DMS79 (cell line): Measurements from ENCODE around the gene LRRFIP1.
"Not testable (repeated sequence)": the region's sequence is repeated elsewhere in the genome, so short reads cannot be mapped to it uniquely, and the experiment has no call there.

Experiments used
- DNase-seq: peaks from one replicate; lab custom pipeline; 2025; lab: John Stamatoyannopoulos, UW

The LRRFIP1 gene

DNA sequence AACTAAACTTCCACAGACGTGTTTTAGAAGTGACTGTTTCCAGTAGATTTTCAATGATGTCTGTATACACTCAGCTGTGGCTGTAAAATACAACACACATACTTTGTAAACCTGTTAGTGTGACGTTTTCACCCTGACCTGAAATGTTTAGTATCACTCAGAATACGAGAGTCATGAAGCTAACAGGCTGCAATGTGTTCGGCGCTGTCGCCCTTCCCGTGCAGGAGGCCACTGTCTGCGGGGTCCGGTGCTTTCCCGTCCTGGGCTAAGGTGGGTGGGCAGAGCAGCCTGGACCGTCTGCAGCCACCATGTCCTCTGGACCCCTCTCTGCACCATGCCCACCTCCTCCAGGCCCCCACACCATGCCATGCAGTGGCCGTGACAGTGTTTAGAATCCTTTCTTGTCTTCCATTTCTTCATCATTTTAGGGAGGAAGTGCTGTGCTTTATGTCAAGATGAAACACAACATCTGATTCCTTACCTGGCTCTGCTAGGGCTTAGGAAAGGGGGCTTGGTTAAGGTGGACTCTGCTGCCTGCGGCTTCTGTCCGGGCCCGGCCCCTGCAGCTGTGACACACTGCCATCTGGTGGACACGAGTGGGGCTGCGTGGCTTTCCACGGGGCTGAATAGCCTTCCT lies 117.3 kb downstream of the LRRFIP1 start:
- no peak for DNase-seq

DNA sequence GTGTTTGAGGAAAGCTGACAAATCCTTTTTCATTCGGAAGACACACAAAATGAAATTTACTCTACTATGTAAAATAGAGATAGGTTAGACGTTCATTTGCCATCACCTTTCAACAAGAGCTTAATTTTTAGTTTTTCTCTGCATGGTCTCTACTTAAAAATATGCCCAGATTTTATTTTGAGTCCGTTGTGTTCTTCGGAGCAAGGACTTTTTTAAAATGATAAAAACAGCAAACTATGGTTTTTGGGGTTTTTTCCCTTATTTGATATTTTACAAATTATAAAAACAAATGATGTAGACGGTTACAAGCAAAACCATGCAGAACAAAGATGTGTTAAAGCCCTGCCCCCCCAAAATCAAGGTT lies 117.8 kb downstream of the LRRFIP1 start:
- DNase-seq = no peak

DNA sequence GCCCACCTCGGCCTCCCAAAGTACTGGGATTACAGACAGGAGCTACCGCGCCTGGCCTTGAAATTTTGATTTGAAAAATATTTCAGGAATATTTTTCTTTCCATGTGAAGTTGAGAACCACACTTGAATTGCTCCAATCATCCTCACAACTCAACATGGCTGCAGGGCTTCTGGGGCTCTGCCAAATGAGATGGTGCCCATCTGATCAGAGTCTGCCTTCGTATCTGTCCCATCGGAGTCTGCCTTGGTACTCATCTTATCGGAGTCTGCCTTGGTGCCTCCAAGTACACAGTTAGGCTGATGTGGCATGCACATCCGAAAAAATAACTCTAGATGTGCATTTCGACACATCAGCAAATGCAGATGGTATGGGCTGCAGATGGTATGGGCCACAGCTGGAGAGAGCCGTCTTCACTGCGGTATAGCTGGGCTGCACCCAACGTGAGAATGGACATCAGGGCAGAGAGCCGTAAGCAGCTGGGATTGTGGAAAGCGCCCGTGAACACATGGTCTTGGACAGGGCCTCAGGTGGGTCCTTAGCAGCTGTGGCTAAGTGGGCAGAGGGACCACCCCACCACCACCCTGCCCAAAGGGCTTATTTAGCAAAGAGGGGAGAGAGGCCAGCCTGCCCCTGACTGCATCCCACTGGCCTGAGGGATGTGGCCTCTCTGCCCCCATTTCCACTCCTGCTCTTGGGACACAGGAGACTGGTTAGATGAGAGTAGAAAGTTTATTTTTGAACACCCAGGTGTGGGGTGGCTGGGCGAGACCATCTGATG lies 119.1 kb downstream of the LRRFIP1 start:
- DNase-seq = no peak

DNA sequence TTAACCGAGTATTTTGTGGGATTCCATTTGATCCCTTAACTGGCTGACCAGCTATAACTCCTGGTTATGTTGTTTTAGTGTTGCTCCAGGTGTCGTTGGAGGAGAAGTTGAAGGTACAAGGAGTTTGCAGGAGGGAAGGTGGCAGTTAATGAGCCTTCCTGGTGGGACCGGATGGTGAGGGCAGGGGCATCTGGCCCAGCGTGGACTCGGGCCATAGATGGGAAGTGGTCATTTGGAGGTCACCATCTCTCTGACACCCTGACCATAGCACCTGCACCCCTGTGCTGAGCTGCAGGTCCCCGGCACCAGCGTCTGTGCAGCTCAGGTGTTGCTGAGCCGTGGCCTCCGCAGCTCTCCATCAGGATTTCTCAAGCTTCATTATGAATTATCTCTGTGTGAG lies 119.8 kb downstream of the LRRFIP1 start:
- no peak for DNase-seq

DNA sequence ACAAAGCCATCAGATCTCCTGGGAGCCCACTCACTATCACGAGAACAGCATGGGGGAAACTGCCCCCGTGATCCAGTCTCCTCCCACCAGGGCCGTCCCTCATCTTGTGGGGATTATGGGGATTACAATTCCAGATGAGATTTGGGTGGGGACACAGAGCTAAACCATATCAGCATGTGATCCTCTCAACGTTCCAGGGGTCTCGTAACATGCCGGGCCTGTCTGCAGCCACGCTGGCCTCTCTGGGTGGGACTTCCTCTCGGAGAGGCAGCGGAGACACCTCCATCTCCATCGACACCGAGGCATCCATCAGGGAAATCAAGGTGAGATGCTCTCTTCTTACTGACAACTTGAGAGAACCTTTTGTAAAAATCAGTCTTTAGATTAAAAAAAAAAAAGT lies 121.6 kb downstream of the LRRFIP1 start:
- no peak for DNase-seq

DNA sequence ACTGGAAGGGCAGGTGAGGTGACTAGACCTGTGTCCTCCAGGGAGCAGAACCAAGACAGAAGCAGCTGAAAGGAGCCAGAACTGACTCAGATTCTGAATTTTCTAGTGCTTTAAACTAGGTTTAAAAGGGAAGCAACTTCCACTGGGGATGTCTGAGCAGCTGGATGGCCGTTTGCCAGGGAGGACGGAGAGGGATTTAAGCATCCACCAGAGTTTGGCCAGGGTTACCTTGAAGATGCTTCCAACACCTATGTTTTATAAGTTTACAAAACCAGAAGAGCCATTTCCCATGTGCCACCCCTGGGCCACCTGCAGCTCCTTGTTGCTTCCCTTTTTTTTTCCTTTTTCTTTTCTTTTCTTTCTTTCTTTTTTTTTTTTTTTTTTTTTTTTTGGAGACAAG lies 122.6 kb downstream of the LRRFIP1 start:
- DNase-seq = no peak

DNA sequence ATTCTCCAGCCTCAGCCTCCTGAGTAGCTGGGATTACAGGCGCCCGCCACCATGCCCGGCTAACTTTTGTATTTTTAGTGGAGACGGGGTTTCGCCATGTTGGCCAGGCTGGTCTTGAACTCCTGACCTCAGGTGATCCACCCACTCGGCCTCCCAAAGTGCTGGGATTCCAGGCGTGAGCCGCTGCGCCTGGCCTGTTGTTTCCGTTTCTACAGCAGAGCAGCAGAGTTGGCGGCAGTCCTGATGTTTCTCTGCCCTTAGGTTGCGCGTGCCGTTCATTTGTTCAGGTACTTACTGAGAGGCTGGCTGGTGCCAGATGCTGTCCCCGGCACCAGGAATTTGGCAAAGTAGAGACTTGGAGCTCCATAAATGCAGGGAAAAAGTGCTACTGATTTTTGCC lies 123.1 kb downstream of the LRRFIP1 start:
- not testable (repeated sequence) for DNase-seq

DNA sequence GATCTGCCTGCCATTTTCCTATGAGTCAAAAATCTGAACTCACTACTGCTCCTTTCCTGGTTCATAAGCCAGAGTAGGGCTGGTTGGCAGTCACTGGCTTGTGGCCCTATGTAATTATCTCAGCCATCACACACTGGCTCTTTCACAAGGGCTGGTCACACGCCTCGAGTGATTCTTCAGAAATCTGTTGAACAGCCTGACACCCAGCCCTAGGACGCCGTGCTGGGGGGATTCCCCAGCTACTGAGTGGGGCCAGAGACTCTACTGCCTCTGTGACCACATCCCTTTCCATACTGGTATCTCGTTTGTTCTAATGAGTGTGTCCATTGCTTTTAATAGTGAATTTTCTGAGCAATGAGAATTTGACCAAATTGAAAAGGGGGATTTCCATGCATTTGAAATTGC lies 125.4 kb downstream of the LRRFIP1 start:
- no peak for DNase-seq

DNA sequence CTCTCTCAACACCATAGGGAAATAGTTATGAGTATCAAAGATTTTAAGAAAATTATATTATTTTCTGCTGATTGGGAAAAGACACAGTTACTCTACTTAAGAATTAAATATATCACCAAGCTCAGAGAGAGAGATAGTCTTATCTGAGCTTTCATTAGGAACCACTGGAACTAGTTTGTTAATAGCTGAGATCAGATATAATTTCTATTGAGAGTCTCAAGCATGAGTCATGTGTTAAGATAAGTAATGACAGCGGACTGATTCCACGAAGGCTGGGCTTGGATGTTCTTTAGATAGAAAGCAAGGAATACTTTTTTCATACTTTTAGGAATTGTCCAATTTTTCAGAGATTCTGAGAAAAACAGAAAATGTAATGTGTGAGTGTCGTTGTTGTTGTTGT lies 126.8 kb downstream of the LRRFIP1 start:
- DNase-seq = no peak

DNA sequence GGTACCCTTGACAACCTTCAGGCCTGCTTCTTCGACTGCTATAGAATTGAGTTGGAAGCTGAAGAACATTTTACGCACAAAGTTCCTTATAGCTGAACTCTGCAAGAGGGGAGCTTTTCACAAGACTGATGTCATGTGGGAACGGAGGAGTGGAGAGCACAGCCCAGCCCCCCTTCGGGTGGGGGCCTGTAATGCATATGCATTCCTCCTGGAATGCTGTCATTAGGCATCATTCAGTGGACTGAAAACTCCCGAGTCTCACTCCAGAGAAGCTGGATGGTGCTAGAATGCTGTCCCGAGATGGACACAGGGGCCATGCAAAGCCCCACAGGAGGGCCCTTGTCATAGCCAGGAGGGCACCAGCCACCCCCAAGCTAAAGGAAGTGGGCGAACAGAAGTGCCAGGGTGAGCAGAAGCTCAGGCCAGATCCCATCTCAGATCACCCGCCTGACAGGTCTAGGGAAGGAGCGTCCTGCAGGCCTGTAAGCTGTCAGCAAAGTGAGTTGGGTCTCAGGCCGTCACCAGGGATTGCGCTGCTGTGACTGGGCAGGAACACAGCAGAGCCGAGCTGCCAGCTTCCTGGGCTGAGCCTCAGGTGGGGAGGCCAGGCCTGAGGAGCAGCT lies 127.3 kb downstream of the LRRFIP1 start:
- no peak for DNase-seq

DNA sequence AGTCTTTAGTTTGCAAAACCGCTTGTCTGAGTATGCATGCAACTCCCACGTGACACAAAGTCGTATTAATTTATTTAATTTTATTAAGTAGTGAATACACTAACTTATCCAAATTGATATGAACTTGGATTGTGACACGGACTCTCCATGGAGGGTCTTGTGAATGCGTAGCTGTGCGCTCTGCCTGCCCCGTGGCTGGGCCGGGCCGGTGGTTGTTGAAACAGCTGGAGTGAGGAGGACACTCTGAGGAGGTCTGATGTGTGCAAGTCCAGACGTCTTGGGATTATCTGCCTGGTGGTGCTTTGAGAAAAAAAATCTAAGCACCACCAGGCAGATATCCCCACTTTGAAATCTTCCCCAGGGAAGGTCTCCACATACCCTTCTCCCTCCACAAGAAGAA lies 130.2 kb downstream of the LRRFIP1 start:
- DNase-seq = no peak

DNA sequence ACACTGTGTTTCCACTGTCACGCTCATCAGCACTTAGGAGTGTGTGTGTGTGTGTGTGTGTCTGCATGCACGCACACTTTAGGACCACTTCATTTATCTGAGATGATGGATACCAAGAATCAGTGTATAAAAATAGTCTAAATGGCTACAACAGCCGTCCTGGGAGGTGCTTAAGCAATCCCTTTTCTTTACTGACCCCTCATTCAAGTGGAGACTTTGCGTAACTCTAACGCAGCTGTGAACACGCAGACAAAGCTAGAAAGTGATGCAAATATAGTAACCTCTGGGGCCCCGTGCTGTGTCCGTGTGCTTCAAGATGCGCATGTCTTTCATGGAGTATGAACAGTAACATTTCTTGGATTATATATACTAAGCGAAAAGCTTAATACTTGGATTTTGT lies 130.8 kb downstream of the LRRFIP1 start:
- no peak for DNase-seq

DNA sequence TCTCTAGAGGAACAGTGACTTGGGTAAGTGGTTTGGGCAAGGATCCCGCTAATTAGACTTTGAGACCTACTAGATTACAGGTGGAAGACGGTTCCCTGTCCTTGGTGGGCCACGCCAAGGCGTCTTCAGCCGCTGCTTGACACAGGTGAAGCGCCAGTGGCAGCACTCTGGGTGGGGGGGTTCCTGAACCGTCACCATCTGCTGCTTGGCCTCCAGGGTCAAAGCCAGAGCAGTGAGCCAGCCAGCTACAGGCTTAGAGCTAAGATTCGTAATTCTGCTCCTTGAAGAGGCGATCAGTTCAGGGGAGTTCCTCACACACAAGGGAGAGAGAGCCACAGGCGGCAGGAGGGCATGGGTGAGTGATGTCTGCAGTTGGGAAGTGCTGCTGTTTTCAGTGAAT lies 131.8 kb downstream of the LRRFIP1 start:
- no peak for DNase-seq

DNA sequence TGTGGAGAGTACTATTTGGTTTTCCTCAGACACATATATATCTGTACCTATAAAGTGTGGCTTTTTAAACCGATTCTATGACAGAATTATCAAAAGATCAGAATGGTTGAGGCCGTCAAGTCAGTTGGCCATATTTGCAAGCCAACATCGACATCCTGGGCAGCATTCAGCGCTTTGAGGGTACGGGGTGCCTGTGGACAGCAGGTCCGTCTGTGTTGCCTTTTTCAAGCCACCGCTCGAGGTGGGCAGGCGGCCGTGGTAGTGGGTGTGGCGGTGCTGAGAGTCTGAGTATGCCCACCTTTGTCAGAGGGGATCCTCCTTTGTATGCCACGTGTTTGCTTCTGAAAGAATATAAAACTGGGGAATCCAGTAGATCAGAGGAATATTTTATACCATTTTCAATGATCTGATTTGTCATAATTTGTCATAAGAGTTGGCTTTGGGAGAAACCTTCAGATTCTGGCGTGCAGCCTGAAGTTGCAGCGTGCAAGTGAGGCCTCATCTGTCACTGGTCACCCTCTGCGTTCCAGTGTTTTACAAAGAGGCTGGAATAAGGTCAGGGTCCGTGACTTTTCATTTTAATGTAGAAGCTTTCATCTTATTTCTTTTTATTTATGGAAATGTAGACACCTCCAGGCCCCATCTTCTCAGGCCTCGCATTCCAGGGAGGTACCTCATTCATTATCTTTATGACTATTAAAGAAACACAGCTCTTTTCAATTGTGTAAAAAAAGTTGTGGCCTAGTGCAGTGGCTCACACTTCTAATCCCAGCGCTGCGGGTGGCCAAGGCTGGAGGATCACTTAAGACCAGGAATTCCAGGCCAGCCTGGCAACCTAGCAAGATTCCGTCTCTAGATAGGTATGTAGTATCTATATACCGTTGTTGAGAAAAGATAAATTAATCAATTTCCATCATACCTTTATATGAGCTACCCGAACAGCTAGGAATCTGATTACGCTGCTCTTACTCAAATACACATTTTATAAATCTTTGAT lies 133.4 kb downstream of the LRRFIP1 start:
- DNase-seq = no peak

DNA sequence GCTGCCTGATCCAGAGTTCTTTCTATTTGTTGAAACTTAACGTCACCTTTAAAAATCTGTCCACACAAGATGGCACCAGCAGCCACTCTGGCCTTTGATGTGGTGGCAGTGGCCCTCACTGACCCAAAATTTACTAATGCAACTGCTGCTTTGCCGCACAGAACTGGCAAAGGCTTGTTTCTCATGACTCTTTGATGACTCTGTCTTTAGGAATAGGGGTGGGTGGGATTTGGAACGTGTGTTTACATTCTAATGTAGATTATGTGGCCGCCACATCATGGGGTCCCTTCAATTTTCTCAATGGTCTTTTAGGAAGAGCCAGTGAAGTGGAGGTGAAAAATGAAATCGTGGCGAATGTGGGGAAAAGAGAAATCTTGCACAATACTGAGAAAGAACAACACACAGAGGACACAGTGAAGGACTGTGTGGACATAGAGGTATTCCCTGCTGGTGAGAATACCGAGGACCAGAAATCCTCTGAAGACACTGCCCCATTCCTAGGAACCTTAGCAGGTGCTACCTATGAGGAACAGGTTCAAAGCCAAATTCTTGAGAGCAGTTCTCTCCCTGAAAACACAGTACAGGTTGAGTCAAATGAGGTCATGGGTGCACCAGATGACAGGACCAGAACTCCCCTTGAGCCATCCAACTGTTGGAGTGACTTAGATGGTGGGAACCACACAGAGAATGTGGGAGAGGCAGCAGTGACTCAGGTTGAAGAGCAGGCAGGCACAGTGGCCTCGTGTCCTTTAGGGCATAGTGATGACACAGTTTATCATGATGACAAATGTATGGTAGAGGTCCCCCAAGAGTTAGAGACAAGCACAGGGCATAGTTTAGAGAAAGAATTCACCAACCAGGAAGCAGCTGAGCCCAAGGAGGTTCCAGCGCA lies 135.2 kb downstream of the LRRFIP1 start:
- DNase-seq = not testable (repeated sequence)

DNA sequence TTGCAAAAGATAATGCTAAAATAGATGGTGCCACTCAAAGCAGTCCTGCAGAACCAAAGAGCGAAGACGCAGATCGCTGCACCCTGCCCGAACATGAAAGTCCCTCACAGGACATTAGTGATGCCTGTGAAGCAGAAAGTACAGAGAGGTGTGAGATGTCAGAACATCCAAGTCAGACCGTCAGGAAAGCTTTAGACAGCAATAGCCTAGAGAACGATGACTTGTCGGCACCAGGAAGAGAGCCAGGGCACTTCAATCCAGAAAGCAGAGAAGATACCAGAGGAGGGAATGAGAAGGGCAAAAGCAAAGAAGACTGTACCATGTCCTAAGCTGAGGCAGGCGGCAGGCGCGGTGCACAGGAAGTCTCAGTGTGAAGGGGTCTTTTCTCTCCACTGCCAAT lies 136.4 kb downstream of the LRRFIP1 start:
- DNase-seq = no peak

DNA sequence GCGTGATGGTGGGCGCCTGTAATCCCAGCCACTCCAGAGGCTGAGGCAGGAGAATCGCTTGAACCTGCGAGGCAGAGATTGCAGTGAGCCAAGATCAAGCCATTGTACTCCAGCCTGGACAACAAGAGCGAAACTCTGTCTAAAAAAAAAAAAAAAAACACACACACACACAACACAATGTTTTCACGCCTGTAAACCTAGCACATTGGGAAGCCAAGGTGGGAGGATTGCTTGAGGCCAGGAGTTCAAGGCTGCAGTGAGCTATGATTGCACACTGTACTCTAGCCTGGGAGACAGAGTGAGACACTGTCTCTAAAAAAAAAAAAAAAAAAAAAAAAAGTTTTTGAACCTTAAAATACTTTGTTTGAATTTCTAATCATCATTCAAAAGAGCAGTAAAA lies 137.7 kb downstream of the LRRFIP1 start:
- DNase-seq = not testable (repeated sequence)

DNA sequence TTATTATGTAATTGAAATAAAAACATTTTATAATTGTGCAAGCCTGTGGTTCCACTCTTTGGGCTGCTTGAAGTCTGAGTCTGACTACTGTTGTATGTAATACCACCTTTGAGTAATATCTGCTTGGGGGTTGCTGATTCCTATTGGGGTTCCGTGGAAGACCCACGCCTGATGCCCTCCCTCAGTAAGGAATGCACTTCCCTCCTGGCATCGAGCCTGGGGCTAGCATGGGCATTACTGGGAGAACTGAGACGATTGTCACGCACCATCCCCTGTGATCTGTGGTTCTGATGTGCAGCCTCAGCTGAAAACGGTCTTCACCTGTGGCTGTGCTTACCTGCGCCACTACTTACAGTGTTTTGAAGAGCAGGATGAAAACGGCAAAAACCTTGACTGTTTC lies 138.5 kb downstream of the LRRFIP1 start:
- no peak for DNase-seq

DNA sequence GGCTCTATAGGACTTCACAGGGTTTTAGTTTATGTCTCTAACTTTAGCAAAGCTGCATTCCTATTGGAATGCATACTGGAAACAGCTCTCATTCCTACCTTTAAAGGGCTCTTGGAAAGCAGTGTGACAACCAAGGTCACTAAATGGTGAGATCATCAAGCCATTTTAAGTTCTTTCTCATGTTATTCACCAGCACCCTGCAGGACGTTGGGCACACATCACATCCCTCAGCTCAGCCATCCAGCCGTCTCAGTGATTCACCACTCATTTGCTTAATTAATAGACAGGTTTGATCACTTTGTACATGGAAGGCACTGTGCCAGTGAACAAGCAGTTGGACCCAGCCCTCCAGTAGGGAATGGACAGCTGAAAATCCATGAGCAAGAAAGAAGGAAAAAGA lies 139.0 kb downstream of the LRRFIP1 start:
- DNase-seq = no peak

DNA sequence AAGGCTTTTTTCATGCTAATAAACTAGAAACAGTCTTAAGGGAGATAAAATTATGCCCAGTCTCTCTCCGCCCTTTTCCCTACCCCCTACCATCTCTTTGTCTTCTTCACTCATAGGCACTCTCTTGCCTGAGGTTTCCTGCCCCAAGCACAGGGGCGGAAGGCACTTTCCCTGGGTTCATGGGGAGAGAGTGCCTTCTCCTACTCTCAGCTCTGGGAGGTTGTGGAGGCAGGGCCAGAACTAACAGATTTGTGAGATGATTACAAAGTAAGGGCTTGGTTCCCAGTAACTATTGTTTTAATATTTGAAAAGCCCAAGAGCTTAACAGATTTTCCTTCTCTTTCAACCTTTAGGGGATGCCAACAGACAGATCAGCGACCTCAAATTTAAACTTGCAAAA lies 145.1 kb downstream of the LRRFIP1 start:
- no peak for DNase-seq

DNA sequence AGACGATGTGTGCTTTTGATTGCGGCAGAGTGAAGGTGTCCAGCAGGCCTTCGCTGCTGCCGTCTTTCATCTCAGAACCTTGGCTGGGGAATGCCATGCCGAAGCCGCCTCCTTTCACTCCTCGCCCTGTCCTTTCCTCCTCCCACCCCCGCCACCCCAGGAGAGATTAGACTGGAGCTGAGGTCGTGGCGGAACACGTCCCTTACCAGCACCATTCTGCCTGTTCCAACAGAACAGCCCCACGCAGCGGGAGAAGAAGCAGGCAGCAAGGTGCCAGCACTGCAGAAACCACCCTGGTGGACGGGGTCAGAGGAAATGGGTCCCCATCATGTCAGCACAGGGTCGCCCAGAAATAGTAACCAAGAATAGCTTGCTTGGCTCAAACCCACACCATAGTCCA lies 146.4 kb downstream of the LRRFIP1 start:
- DNase-seq = no peak
